ENCODE data around the gene RNFT2. TPM values are rescaled to one million over a fixed set of nuclear protein-coding genes. Genes with fewer than 3 reads are reported as not detected.

Gene RNFT2
- total RNA-seq, 3 donors from 2014 or later (not counting 1 experiment from before 2014, with no cell fraction given): 4.0 to 6.9 (median 5.3) TPM

- Mint-ChIP-seq H3K27ac (no peak overlapping the region), H3K36me3 (peaks cover 22% of the 10 kb centered on the region), H3K4me1 (peaks cover 14 to 15% of the 10 kb centered on the region in 2 donors), H3K27me3 (ENCODE audit: low read depth in 2 of 2) (no peaks in the 10 kb centered on the region), H3K9me3 (no peaks in the 10 kb centered on the region), H3K4me3 (no peak overlapping the region)
- no peak for TF ChIP-seq CTCF (IDR thresholded peaks at IDR 0.05)
- H3K4me3 ChIP-seq (ENCODE audit: low read length): no peak overlapping the region
- WGBS (ENCODE audit: insufficient coverage): 98% methylated on average over 15 of the region's 15 CpGs
- intact Hi-C loops (cut with micrococcal nuclease): no loop called here
- no peaks in the 10 kb centered on the region for H3K4me1 ChIP-seq (ENCODE audit: control insufficient read depth, insufficient read depth, low read length)
- ATAC-seq: no peak
- DNase-seq: no peak
- no peak overlapping the region for H3K27ac ChIP-seq (ENCODE audit: low read length)
- H3K27me3 ChIP-seq (ENCODE audit: control insufficient read depth, insufficient read depth, low read length): no peaks in the 10 kb centered on the region
- H3K9me3 ChIP-seq (ENCODE audit: control insufficient read depth, insufficient read depth, low read length): no peaks in the 10 kb centered on the region
- peaks cover 64% of the 10 kb centered on the region for H3K36me3 ChIP-seq (ENCODE audit: control insufficient read depth, insufficient read depth, low read length)
Measured at GRCh38 chr12:116719731-116720528, 18.2 kb upstream of the RNFT2 start.

GRCh38 chr12:116722245-116722644 lies 15.9 kb upstream of the RNFT2 start:
- H3K36me3 ChIP-seq (ENCODE audit: control insufficient read depth, insufficient read depth, low read length): peaks cover 53% of the 10 kb centered on the region

GRCh38 chr12:116726694-116727093 lies 11.4 kb upstream of the RNFT2 start:
- Histone ChIP-seq H3K4me3 (ENCODE audit: low read length) (no peak overlapping the region), H3K4me1 (ENCODE audit: control insufficient read depth, insufficient read depth, low read length) (no peaks in the 10 kb centered on the region), H3K36me3 (ENCODE audit: control insufficient read depth, insufficient read depth, low read length) (peaks cover 14% of the 10 kb centered on the region), H3K27ac (ENCODE audit: low read length) (no peak overlapping the region), H3K9me3 (ENCODE audit: control insufficient read depth, insufficient read depth, low read length) (no peaks in the 10 kb centered on the region), H3K27me3 (ENCODE audit: control insufficient read depth, insufficient read depth, low read length) (no peaks in the 10 kb centered on the region)
- DNase-seq: no peak
- ATAC-seq: no peak
- TF ChIP-seq CTCF (IDR thresholded peaks at IDR 0.05): no peak
- intact Hi-C loops (cut with micrococcal nuclease): no loop called here
- no peaks in the 10 kb centered on the region for H3K9me3 Mint-ChIP-seq
- 95% methylated on average over 4 of the region's 4 CpGs for WGBS (ENCODE audit: insufficient coverage)
- no peak overlapping the region for H3K4me3 Mint-ChIP-seq
- H3K27ac Mint-ChIP-seq: no peak overlapping the region
- peaks cover 39 to 40% of the 10 kb centered on the region in 2 donors for H3K4me1 Mint-ChIP-seq
- H3K36me3 Mint-ChIP-seq: peaks cover 11% of the 10 kb centered on the region
- H3K27me3 Mint-ChIP-seq (ENCODE audit: low read depth in 2 of 2): no peaks in the 10 kb centered on the region

More at GRCh38 chr12:116722245-116722644, 15.9 kb upstream of the RNFT2 start:
- DNase-seq (no peak), ATAC-seq (no peak)
- intact Hi-C loops (cut with micrococcal nuclease): no loop called here
- no peak overlapping the region for H3K27ac ChIP-seq (ENCODE audit: low read length)
- TF ChIP-seq CTCF (IDR thresholded peaks at IDR 0.05): no peak
- H3K4me1 ChIP-seq (ENCODE audit: control insufficient read depth, insufficient read depth, low read length): no peaks in the 10 kb centered on the region
- peaks cover 27 to 30% of the 10 kb centered on the region in 2 donors for H3K4me1 Mint-ChIP-seq
- no peaks in the 10 kb centered on the region for H3K9me3 Mint-ChIP-seq
- no peak overlapping the region for H3K4me3 Mint-ChIP-seq
- H3K9me3 ChIP-seq (ENCODE audit: control insufficient read depth, insufficient read depth, low read length): no peaks in the 10 kb centered on the region
- no peaks in the 10 kb centered on the region for H3K27me3 Mint-ChIP-seq (ENCODE audit: low read depth in 2 of 2)
- peak overlapping the region in 1 of 2 donors; percentile 6 for H3K27ac Mint-ChIP-seq
- H3K4me3 ChIP-seq (ENCODE audit: low read length): no peak overlapping the region
- H3K36me3 Mint-ChIP-seq: peaks cover 15% of the 10 kb centered on the region
- no peaks in the 10 kb centered on the region for H3K27me3 ChIP-seq (ENCODE audit: control insufficient read depth, insufficient read depth, low read length)

GRCh38 chr12:116727261-116727660 lies 10.9 kb upstream of the RNFT2 start:
- no peaks in the 10 kb centered on the region for H3K4me1 ChIP-seq (ENCODE audit: control insufficient read depth, insufficient read depth, low read length)
- ATAC-seq (no peak), DNase-seq (no peak)
- H3K36me3 Mint-ChIP-seq: peaks cover 5% of the 10 kb centered on the region
- TF ChIP-seq CTCF (IDR thresholded peaks at IDR 0.05): no peak
- no peak overlapping the region for H3K4me3 Mint-ChIP-seq
- H3K27ac ChIP-seq (ENCODE audit: low read length): no peak overlapping the region
- no peaks in the 10 kb centered on the region for H3K27me3 ChIP-seq (ENCODE audit: control insufficient read depth, insufficient read depth, low read length)
- H3K27ac Mint-ChIP-seq: no peak overlapping the region
- H3K4me3 ChIP-seq (ENCODE audit: low read length): no peak overlapping the region
- H3K9me3 ChIP-seq (ENCODE audit: control insufficient read depth, insufficient read depth, low read length): no peaks in the 10 kb centered on the region
- intact Hi-C loops (cut with micrococcal nuclease): no loop called here
- peaks cover 8% of the 10 kb centered on the region for H3K36me3 ChIP-seq (ENCODE audit: control insufficient read depth, insufficient read depth, low read length)
- 92% methylated on average over 3 of the region's 3 CpGs for WGBS (ENCODE audit: insufficient coverage)
- peaks cover 34 to 35% of the 10 kb centered on the region in 2 donors for H3K4me1 Mint-ChIP-seq
- no peaks in the 10 kb centered on the region for H3K27me3 Mint-ChIP-seq (ENCODE audit: low read depth in 2 of 2)
- H3K9me3 Mint-ChIP-seq: no peaks in the 10 kb centered on the region
